Activated CD4-positive, CD25-positive, alpha-beta regulatory T cell treated with anti-CD3 and anti-CD28 coated beads, Interleukin-2, amount 50 U/mL, for 16 hours (primary cell): Measurements from ENCODE around the gene MPZL2.

Experiments
- DNase-seq: peaks from one replicate; pipeline ENCODE4 v3.0.0-alpha.2; 2020; ENCODE audit warnings: low read depth, low spot score

The MPZL2 gene

DNA sequence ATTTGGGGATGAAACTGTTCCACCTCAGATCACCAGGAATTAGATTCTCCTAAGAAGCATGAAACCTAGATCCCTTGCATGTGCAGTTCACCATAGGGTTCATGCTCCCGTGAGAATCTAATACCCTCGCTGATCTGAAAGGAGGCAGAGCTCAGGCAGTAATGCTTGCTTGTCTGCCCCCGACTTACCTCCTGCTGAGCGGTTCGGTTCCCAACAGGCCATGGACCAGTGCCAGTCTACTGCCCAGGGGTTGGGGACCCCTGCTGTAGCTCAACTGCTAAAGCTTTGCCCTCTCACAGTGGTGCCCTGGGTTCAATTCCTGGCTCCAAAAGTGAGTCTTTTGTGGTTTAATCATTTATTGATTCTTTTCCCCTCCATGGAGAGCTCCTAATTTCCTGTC, 42.7 kb downstream of the MPZL2 start:
- DNase-seq, result no peak

DNA sequence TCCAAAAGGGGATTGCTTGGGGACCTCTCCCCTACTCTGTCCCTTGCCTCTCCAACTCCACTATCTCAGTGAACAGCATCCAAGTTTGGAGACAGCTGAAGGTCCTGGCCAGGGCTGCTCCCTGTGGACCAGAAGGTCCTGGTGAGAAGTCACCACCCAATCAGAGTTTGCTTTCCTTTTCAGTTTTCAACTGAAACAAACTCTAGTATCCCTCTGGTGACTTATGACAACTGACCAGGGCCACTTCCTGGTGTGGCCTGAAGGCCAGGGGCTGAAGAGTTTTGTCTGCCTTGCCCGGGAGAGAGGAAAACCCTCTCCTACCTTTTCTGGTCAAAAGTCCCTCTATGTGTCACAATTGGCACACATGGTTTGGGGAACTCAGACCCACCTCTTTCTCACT, 44.4 kb downstream of the MPZL2 start:
- no peak for DNase-seq

DNA sequence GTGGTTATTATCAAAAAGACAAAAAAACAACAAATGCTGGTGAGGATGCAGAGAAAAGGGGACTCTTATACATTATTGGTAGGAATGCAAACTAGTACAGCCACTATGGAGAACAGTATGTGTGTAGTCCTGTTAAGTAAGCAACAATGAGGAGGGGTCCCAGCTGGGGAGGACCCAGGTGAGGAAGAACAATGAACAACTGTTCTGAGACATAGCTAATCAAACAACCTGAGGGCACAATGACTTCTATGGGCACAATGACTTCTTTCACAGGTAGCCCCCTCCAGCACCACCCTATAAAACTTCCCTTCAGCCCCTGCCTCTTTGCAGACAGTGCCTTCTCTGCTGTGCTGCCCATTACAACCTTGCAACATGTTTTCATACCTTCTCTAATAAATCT, 44.9 kb downstream of the MPZL2 start:
- DNase-seq, result no peak

DNA sequence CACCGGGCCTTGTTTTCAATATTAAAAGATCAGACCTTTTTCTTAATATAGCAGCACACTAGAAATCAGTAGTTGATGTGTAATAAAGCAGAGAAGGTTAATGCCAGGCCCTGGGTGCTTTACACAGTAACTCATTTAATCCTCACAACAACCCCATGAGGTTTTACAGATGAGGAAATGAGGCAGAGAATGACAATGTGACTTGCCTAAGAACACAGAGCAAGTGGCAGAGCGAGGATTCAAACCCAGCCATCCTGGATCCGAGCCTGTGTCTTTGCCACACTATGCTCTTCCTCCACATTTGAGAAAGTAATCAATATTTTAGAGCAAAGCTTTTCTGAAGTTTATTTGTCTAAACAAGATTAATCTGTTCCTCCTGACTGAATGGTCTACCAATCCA, 46.5 kb downstream of the MPZL2 start:
- DNase-seq, result no peak

DNA sequence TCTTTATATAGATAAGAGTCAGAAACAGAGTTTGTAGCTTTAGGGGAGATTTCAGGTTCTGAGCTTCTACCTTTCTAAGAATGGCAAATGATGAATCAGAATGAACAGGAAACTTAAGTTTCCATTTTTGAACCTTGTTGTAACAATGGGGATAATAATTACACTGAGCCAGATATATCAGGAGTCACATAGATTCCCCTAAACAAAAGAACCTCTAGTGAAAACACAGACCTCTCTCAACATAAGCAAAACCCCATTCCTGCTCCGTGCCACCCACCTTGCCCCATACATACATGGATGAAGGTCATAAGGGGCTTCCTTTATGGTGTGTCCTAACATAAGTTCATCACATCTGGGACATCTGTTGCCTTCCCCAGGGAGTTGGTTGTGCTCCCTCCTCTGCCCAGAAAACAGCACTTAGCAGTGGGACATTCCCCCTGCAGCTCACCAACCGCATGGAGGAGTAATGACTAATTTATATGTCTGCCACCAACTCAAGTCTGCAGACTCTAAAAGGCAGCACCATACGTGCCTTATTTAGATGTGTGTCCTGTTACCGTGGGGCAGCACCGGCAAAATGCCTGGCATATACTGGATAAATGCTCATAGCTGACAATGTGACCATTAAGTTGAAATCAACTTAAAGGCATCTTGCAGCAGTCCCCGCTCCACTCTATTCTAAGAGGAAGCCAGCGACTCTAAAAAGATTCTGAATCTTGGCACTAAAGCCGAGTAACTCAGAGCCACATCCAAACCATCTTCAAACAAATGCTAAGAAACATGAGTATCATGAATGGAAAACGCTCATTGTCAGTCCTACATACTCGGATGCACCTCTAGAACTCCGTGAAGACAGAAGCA, 47.2 kb downstream of the MPZL2 start:
- DNase-seq, result peak; percentile 33

DNA sequence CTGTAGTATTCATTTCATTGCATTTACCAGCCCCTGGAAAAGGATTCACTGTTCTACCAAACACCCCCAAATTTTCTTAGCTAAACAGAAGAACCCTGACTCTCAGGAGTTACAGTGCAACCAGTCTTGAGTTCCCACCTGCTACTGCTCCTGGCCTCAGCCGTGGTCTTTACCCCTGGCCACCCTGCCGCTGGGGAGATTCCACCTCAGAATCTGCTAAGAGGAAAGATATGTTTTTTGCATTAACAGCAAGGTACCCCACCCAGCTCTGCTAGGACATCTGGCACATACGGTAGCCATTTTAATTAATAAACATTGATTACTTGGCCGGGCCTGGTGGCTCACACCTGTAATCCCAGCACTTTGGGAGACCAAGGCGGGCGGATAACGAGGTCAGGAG, 48.3 kb downstream of the MPZL2 start:
- DNase-seq, result no peak

DNA sequence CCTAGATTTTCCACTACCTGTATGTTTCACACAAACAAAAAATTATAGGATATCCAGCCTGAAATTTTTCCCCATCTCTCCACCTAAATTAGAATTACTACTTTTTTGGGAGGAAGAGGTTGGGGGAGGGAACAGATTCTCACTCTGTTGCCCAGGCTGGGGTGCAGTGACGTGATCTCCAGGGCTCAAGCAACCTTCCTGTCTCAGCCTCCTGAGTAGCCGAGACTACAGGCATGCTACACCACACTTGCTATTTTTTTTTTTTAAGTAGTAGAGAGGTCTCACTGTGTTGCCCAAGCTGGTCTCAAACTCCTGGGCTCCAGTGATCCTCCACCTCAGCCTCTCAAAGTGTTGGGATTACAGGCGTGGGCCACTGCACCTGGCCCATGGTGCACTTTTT, 48.8 kb downstream of the MPZL2 start:
- no peak for DNase-seq

DNA sequence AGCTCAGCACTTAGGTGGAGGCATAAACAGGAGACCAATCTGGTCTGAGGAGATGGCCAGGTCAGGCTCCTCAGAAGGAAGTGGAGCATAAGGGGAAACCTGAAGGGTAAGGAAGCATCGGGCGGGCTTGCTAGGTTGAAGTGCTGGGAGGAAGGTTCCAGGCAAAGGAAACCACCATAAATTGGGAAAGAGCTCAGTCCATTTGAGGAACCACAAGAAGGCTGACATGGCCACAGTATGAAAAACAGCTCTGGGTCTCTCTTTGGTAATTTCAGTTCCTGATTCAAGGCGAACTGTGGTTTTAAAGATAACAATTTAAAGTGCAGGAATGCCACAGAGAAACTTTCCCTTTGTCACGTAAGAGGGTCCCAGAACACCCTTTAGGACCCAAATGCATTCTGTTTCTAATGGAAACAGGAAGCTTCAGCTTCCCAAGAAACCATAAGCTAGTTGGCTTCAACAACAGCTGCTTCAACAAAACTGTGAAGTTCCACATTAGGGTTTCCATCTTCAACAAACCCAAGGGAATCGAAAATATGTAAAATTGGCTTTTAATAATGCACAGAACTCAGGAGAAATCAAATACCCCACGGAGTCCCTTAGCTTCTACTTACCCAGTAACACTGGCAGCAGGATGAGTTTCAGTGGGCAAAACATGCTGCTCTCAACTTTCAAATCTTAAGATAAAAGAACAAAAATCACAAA, 49.7 kb downstream of the MPZL2 start:
- DNase-seq, result no peak

DNA sequence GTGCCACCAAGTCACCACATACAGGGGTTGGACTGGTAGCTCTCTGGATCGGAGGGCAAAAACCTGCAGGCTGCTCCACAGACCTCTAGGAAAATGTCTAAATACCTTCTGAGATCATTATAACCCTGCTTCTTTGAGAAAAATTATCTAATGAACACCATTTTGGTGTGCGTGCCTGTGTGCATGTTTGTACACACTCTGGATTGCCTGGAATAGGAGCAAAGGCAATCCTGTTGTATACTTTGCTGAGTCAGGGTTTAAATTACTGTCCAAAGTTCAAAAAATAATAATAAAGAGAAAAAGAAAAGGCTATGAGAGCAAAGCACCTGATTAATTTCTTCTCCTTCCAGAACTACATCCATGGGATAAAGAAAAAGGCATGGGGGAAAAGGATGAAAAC, 50.3 kb downstream of the MPZL2 start:
- DNase-seq, result no peak

DNA sequence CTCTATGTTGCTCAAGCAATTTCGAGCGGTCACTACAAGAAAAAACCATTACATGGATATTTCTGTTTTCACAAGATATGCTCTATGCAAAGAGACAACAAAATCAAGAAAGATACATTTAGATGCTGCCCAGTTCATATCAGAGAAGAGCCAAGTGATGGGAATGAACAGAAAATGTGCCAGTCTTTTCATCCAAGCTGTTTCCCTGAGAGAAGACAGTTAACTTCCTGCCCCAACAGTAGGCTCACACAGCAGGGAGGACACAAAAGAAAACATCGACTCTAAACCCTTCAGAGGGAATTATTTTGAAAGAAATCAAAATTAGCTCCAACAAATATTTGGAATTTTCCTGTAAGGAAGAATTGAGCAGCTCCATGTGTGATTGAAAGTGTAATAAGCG, 50.9 kb downstream of the MPZL2 start:
- no peak for DNase-seq

DNA sequence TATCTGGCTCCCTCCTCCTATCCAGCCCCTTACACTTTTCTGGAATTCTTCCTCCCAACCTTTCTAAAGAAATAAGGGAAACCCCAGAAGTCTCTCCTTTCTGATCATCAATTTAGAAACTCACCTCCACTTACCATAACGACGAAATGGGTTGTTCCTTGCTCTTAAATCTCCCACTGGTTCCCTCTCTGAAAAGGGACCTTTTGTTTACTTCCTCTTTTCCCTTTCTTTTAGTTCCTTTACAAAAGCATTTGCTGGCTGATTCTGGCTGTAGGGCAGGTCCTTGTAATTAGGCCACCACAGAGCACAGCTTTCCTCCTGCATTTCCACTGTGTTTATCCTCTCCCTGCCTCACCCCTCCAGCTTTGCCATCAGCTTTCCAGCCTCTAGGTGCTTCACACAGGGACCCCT, 51.3 kb downstream of the MPZL2 start:
- DNase-seq, result no peak

DNA sequence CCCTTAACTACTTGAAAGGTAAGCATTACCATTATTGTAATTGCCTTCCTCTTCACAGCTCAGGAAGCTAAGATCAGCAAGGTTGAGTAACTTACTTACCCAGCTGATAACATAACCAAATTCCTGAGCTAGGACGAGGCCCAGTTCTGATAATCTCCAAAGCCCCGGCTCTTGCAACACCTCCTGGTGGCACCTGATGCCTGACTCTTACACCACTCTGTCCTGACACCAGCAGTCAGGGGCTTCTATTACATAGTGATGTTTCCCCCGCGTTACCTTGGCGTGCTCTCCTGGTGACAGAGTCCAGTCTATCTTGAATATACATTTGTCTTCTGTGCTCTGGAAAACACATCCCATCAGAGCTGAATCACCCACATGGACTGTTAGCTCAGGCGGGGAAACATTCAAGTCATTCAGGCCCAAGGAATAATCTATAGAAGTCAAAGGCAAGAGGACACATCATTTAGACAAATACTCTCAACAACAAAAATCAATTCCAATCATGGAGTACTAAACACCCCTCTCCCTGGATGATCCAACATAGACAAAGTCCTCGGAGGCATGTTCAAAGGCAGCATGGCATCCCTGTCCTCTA, 51.9 kb downstream of the MPZL2 start:
- no peak for DNase-seq

DNA sequence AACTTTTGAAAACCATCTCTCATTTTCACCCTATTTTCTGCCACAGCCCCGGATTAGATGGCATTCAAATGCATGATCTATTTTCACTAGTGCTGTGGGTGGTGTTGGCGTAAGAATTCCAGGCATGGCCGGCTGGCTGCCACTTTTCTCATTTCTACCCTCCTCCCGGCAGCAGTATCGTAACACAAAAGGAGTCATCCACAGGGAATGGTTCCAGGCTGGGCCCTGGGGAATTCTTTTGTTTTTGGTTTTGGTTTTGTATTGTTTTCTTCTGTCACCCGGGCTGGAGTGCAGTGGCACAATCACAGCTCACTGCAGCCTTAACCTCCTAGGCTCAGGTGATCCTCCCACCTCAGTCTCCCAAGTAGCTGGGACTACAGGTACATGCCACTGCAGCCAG, 53.1 kb downstream of the MPZL2 start:
- no peak for DNase-seq

DNA sequence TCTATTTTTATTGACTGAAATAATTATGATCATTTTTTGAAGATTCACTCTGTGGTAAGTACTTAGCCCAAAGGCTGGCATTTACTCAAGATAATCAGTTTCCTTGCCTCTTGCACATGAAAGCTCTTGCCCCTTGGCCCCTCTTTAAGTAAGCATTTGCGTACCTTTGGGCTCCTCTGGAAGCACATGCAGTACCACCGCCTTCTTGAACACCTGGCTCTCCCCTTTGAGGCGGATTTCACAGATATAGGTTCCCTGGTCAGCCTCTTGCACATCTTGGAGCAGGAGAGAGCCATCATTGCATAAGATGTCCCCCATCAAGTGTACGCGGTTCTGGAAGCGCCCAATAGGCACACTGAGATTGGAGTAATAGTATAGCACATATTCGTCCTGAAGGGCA, 53.8 kb downstream of the MPZL2 start:
- no peak for DNase-seq

DNA sequence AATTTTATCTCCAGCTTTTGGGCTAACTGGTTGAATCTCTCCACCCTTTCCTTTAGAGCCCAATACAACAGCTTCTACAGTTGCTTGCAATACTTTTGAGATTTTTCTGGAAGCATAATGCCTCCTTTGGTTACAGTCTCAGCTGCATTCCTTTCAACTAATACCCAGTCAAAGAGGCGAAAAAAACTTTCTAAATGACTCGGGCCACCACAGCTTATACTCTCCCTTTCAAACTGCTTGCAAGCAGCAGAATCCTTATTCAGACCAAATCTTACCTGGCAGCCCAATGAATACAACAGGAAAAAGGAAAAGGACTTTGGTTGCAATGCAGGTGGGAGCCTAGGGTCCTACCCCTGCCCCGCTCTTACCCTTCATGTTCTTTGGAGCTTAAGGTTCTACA, 55.1 kb downstream of the MPZL2 start:
- DNase-seq, result no peak

DNA sequence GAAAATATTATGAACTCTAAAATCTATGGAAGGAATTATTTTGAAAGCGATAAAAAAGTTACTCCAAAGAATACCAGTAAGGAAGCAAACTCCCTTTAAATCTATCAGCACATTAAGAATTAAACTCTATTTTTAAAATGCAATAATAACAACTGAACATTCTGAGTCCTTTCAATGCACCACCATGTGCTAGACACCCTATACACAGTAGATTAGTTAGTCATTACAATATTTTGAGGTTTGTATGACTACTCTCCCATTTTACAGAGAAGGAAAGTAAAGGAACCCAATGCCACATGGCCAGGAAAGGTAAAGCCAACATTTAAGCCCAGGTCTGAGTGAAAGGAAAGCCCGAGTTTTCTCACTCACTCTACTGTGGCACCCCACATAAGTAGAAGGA, 57.0 kb downstream of the MPZL2 start:
- DNase-seq, result no peak

DNA sequence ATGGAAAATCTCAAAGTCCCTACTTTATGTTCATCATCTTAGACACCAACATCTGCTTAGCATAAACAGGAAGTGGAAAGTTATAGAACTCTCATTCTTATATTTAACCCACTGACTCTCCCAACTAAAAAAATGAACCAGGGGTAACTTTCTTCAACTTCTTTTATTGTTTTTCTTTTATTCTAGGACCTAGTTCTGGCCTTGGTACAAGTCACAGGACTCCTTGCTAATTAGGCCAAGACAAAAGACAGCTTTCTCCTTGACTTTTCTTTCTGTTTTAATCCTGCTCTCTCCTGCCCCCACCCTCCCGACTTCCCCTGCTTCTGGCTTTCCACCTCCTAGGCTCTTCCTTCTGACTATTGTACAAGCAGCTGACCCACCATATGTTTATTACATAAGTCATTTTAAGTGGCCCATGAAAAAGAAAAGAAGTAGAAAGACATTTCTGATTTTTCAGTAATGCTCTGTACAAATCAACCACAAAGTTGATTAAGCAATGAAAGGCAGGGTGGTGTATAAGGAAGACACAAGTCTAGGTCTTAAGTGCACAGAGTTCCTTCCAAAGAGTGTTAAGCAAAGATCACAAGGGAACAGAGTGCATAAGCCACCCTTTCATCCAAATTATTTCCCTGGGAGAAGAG, 57.6 kb downstream of the MPZL2 start:
- DNase-seq, result no peak

DNA sequence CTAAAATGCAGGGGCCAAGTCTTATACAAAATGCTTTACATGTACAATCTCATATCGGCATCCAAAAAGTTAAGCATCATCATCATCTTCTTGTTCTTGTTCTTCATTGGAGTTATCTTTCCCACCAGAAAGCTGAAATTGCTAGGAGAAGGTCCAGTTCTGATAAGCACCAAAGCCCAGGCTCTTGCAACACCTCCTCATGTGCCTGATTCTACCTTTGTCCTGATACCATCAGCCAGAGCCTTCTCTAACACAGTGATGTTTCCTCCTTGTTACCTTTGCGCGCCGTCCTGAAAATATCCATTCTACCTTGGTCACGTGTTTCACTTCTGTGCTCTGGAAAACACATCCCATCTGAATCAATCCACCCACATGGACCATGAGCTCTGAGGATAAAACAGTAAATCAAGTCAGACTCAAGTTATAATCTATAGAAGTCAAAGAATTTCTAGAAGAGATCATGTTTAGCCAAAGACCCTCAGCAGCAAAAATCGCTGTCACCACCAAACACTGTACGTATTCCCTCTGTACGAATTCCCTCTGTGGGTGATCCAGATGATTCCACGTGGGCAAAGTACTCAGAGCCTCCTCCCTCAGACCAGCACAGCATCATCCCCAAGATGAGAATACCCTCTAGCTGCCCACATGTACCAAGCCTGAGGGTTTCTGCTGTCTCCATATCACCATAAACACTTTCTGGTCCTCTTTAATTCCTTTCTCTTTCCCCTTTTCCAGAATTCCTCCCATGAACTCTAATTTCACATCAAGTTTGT, 58.3 kb downstream of the MPZL2 start:
- no peak for DNase-seq
